C4-2B (cell line): ENCODE measurements around the gene LPP.

Experiments used
- CTCF ChIP-seq: fragments of 450-650 bp; conservative IDR thresholded peaks from 2 replicates; pipeline ENCODE4 v1.5.1; 2017; ENCODE audit warnings: mild to moderate bottlenecking
- ZFX ChIP-seq: fragments of 450-650 bp; IDR thresholded peaks from 2 replicates; pipeline ENCODE4 v1.6.1; 2017

DNA sequence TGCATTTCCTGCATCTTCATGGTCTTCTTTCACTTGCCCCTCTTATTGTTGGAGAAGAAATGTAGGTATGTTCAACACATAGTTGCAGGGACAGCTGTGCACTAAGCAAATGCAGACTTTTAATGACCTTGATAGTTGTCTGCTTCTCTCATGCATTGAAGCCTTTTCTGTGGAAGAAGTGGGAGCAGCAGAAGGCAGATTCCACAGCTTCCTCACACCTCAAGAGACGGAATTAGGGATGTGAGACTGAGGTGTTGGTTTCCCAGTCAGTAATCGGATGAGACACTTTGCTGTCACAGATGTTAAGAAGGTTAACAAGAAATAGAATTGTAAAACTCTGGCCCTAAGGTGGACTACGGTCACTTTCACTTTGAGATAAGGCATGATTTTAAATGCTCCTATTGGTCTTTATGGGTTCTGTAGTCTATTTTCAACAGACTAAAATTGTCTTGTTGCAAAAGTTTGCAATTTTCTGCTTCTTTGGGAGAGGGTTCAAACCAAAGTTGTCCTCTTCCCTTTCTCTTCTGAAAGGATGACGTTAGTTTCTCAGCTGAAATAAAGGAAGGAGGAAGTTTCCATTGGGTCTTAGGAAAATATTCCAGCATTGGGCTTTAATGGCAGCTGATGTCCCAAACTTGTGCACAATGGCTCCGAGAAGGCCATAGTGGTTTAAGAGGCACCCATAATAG lies 117.4 kb downstream of the LPP start:
- no peak for TF ChIP-seq CTCF
- no peak for TF ChIP-seq ZFX
